SK-N-SH (cell line): ENCODE data around the gene TMCC2. TPM values are rescaled to one million over a fixed set of nuclear protein-coding genes. Genes with fewer than 3 reads are reported as not detected.

Experiments
- CTCF ChIA-PET: fragments of 300-600, 350-600 bp; formaldehyde crosslinking; extraction: SDS; loops from one replicate; lab custom pipeline; 2021; lab: Yijun Ruan, JAX
- POLR2A ChIA-PET: fragments of 350-600 bp; sonication (Branson Sonifier 250); formaldehyde crosslinking; extraction: SDS; loops from one replicate; lab custom pipeline; 2020; ENCODE audit warnings: antibody characterized with exemption, inconsistent platforms; lab: Yijun Ruan, JAX
- DNase-seq: peaks from one replicate; pipeline ENCODE4 v3.0.0; 2012
- H2AFZ ChIP-seq: fragments of 200-600 bp; sonication (generic); 2 replicates; pipeline ENCODE4 v1.8.1; 2016; ENCODE audit warnings: antibody characterized with exemption, mild to moderate bottlenecking, low read depth
- H3F3A ChIP-seq: fragments of 200-600 bp; sonication (generic); replicated peaks from 2 replicates; pipeline ENCODE3; 2016; ENCODE audit warnings: antibody characterized with exemption, mild to moderate bottlenecking; ENCODE audit not compliant: insufficient read depth
- H3K27ac ChIP-seq, 2 experiments: fragments of 200-500 bp in 1 of 2; fragments of 200-600 bp in 1 of 2; sonication (Bioruptor generic) in 1 of 2; sonication (generic), shearing (Covaris generic) in 1 of 2; 2 replicates each; pipeline versions ENCODE4 v1.5.1 to v1.6.1; 2014 to 2016; ENCODE audit warnings: low read depth in 2 of 2, inconsistent platforms in 1 of 2, low read length in 1 of 2, mild to moderate bottlenecking in 1 of 2, mixed read lengths in 1 of 2
- H3K27me3 ChIP-seq: fragments of 200-600 bp; sonication (generic), shearing (Covaris generic); 2 replicates; pipeline ENCODE4 v1.6.1; 2016; ENCODE audit warnings: mixed run types; ENCODE audit not compliant: insufficient read depth
- H3K36me3 ChIP-seq, 2 experiments: fragments of 200-500 bp in 1 of 2; fragments of 200-600 bp in 1 of 2; sonication (Bioruptor generic) in 1 of 2; sonication (generic) in 1 of 2; replicated peaks in 1 of 2; 2 replicates each; pipeline versions ENCODE3 to v1.5.1; 2014 to 2016; ENCODE audit warnings: low read length in 1 of 2, mild to moderate bottlenecking in 1 of 2; ENCODE audit not compliant: insufficient read depth in 2 of 2, control insufficient read depth in 1 of 2
- H3K4me1 ChIP-seq, 2 experiments: fragments of 200-500 bp in 1 of 2; fragments of 200-600 bp in 1 of 2; sonication (Bioruptor generic) in 1 of 2; sonication (generic), shearing (Covaris generic) in 1 of 2; 2 replicates each; pipeline versions ENCODE4 v1.5.1 to v1.6.1; 2014 to 2016; ENCODE audit warnings: low read depth in 1 of 2, low read length in 1 of 2, mixed run types in 1 of 2; ENCODE audit not compliant: insufficient read depth in 2 of 2, control insufficient read depth in 1 of 2
- H3K4me2 ChIP-seq: fragments of 200-600 bp; sonication (generic), shearing (Covaris generic); 2 replicates; pipeline ENCODE4 v1.6.1; 2017; ENCODE audit warnings: mixed run types
- H3K4me3 ChIP-seq, 2 experiments: fragments of 200-500 bp in 1 of 2; fragments of 200-600 bp in 1 of 2; sonication (Bioruptor generic) in 1 of 2; sonication (generic), shearing (Covaris generic) in 1 of 2; 2 replicates each; pipeline versions ENCODE4 v1.5.1 to v1.8.1; 2014 to 2016; ENCODE audit warnings: low read depth in 2 of 2, inconsistent platforms in 1 of 2, low read length in 1 of 2, mild to moderate bottlenecking in 1 of 2, mixed read lengths in 1 of 2, moderate library complexity in 1 of 2
- H3K79me2 ChIP-seq: fragments of 200-600 bp; sonication (generic); 2 replicates; pipeline ENCODE4 v1.8.1; 2017; ENCODE audit warnings: mild to moderate bottlenecking; ENCODE audit not compliant: insufficient read depth
- H3K9ac ChIP-seq: fragments of 200-600 bp; sonication (generic); 2 replicates; pipeline ENCODE4 v1.6.1; 2017; ENCODE audit warnings: mixed run types
- H3K9me2 ChIP-seq: fragments of 200-600 bp; sonication (generic); 2 replicates; pipeline ENCODE4 v1.6.1; 2017; ENCODE audit warnings: mixed run types
- H3K9me3 ChIP-seq: fragments of 200-600 bp; sonication (generic); 2 replicates; pipeline ENCODE4 v1.6.1; 2017; ENCODE audit warnings: mixed run types, mild to moderate bottlenecking, moderate library complexity
- H4K20me1 ChIP-seq: fragments of 200-600 bp; sonication (generic); 2 replicates; pipeline ENCODE4 v1.6.1; 2017; ENCODE audit warnings: mild to moderate bottlenecking, mixed run types; ENCODE audit not compliant: insufficient read depth
- EP300 ChIP-seq, 2 experiments: IDR thresholded peaks; 2 replicates each; pipeline versions ENCODE4 v1.4.0 to v1.6.1; 2012; ENCODE audit warnings: borderline replicate concordance in 1 of 2, low read depth in 1 of 2, low read length in 1 of 2
- EZH2phosphoT487 ChIP-seq: fragments of 200-600 bp; sonication (generic); IDR thresholded peaks from 2 replicates; pipeline ENCODE4 v1.6.1; 2017; ENCODE audit warnings: low read depth, mixed run types, mild to moderate bottlenecking, antibody characterized with exemption, moderate library complexity, borderline replicate concordance
- FOSL2 ChIP-seq: IDR thresholded peaks from 2 replicates; pipeline ENCODE4 v1.4.0; 2012; ENCODE audit warnings: low read depth, mild to moderate bottlenecking, moderate library complexity, borderline replicate concordance
- FOXJ3 ChIP-seq: sonication (generic); formaldehyde crosslinking; IDR thresholded peaks from 2 replicates; pipeline ENCODE4 v1.5.1; 2020; ENCODE audit warnings: mild to moderate bottlenecking, missing genetic modification reagents
- FOXM1 ChIP-seq: IDR thresholded peaks from 2 replicates; pipeline ENCODE4 v1.4.0; 2012; ENCODE audit warnings: low read depth, mild to moderate bottlenecking
- NFIC ChIP-seq: IDR thresholded peaks from 2 replicates; pipeline ENCODE4 v1.4.0; 2012; ENCODE audit warnings: borderline replicate concordance
- NRF1 ChIP-seq: IDR thresholded peaks from 2 replicates; pipeline ENCODE4 v1.6.1; 2012; ENCODE audit warnings: low read depth, mild to moderate bottlenecking, low read length
- RCOR1 ChIP-seq: fragments of 150-350 bp; IDR thresholded peaks from 2 replicates; pipeline ENCODE4 v1.6.1; 2017; ENCODE audit warnings: antibody characterized with exemption, low read length
- RFX5 ChIP-seq: IDR thresholded peaks from 2 replicates; pipeline ENCODE4 v1.6.1; 2012; ENCODE audit warnings: mild to moderate bottlenecking, improper control_type of control experiment, low read length
- RXRA ChIP-seq: IDR thresholded peaks from 2 replicates; pipeline ENCODE4 v1.4.0; 2012; ENCODE audit warnings: low read depth, mild to moderate bottlenecking, borderline replicate concordance
- SIN3A ChIP-seq: IDR thresholded peaks from 2 replicates; pipeline ENCODE4 v1.6.1; 2012; ENCODE audit warnings: low read depth, mild to moderate bottlenecking, low read length, moderate library complexity, borderline replicate concordance
- TEAD4 ChIP-seq: IDR thresholded peaks from 2 replicates; pipeline ENCODE4 v1.4.0; 2012; ENCODE audit warnings: mild to moderate bottlenecking, borderline replicate concordance; ENCODE audit not compliant: insufficient read depth
- YY1 ChIP-seq: IDR thresholded peaks from 2 replicates; pipeline ENCODE4 v1.4.0; 2012; ENCODE audit warnings: low read depth, mild to moderate bottlenecking
- WGBS: methylation state at CpG from one replicate; pipeline ENCODE4 v1.1.6; 2017; ENCODE audit warnings: low lambda C conversion rate; 5-methylcytosine and 5-hydroxymethylcytosine counted together
- polyA plus RNA-seq, 3 experiments: library from polyadenylated mRNA; depleted of rRNA; stranded (reverse); fragments of >200 nt; gene quantifications; 2 replicates each; pipeline ENCODE4 v1.2.3, GENCODE V29; 2012
- TF ChIP-seq, protein P1 (sequence below): IDR thresholded peaks from 2 replicates; pipeline ENCODE4; 2012
- TF ChIP-seq, protein P2 (sequence below): IDR thresholded peaks from 2 replicates; pipeline ENCODE4 v1.4.0; 2012; ENCODE audit warnings: low read depth, borderline replicate concordance
- TF ChIP-seq, protein P3 (sequence below): IDR thresholded peaks from 2 replicates; pipeline ENCODE4 v1.6.1; 2012; ENCODE audit warnings: mild to moderate bottlenecking, low read depth, low read length, moderate library complexity
- TF ChIP-seq, protein P4 (sequence below): fragments of 150-350 bp; IDR thresholded peaks from 2 replicates; pipeline ENCODE4 v1.6.1; 2017; ENCODE audit warnings: antibody characterized with exemption, low read length, low read depth, borderline replicate concordance
- TF ChIP-seq, protein P5 (sequence below): fragments of 200-600 bp; sonication (generic); IDR thresholded peaks from 2 replicates; pipeline ENCODE4 v1.6.1; 2017; ENCODE audit warnings: antibody characterized with exemption, mild to moderate bottlenecking, moderate library complexity

Gene TMCC2
- polyA plus RNA-seq, 1 of the 3 experiments (the other 2 are of a cell fraction) = 6.0 TPM

DNA sequence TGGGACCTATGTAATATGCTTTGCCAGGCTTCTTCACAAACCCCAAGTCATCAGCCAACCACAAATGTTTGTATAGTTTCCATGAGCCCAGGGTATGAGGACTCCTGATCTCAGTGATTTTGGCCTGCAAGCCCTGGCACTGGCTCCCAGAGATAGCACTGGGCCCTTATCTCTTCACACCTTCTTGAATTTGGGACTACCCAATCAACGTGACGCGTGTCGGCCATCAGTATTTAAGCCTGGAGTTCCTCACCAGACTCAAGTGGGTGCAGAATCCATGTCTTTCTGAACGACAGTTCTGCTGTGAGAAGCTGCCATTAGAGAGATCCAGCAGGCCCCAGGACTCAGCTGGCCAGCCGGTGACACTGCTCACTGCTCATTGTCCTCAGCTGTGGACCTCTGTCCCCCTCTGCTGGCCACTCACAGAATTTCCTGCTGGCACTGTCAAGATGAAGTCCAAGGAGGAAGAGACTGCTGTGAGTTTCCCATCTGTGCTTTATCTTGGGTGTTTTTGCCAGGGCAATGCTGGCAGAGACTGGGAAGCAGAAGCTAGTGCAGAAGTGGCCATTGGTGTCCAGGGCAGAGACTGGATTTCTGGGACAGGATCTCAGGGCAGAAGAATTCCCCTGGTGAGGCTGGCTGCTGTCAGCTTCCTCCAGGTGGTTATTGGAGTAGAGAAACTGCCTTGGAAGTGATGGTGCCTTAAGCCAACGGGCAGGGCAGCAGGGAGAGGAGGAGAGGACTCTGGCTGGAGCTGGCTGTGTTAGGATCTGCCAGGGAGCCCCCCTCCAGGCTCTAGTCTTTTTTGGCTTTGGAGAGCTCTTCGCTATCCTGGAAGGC, 28.4 kb downstream of the TMCC2 start (continued):
- TF ChIP-seq, protein P1, sequence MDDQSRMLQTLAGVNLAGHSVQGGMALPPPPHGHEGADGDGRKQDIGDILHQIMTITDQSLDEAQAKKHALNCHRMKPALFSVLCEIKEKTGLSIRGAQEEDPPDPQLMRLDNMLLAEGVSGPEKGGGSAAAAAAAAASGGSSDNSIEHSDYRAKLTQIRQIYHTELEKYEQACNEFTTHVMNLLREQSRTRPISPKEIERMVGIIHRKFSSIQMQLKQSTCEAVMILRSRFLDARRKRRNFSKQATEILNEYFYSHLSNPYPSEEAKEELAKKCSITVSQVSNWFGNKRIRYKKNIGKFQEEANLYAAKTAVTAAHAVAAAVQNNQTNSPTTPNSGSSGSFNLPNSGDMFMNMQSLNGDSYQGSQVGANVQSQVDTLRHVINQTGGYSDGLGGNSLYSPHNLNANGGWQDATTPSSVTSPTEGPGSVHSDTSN = no peak
- TF ChIP-seq NRF1 = no peak
- TF ChIP-seq RXRA = no peak
- no peak for TF ChIP-seq EP300 (IDR thresholded peaks at IDR 0.05; ENCODE audit: borderline replicate concordance in 1 of 2, low read depth in 1 of 2, low read length in 1 of 2)
- no peak for TF ChIP-seq SIN3A
- TF ChIP-seq, protein P2, sequence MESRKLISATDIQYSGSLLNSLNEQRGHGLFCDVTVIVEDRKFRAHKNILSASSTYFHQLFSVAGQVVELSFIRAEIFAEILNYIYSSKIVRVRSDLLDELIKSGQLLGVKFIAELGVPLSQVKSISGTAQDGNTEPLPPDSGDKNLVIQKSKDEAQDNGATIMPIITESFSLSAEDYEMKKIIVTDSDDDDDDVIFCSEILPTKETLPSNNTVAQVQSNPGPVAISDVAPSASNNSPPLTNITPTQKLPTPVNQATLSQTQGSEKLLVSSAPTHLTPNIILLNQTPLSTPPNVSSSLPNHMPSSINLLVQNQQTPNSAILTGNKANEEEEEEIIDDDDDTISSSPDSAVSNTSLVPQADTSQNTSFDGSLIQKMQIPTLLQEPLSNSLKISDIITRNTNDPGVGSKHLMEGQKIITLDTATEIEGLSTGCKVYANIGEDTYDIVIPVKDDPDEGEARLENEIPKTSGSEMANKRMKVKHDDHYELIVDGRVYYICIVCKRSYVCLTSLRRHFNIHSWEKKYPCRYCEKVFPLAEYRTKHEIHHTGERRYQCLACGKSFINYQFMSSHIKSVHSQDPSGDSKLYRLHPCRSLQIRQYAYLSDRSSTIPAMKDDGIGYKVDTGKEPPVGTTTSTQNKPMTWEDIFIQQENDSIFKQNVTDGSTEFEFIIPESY = no peak
- 0 out of 2 replicates have a peak, but pooled peaks have one; percentile 46 for TF ChIP-seq RFX5
- TF ChIP-seq YY1 = no peak
- TF ChIP-seq, all 33 proteins: peak for 7

DNA sequence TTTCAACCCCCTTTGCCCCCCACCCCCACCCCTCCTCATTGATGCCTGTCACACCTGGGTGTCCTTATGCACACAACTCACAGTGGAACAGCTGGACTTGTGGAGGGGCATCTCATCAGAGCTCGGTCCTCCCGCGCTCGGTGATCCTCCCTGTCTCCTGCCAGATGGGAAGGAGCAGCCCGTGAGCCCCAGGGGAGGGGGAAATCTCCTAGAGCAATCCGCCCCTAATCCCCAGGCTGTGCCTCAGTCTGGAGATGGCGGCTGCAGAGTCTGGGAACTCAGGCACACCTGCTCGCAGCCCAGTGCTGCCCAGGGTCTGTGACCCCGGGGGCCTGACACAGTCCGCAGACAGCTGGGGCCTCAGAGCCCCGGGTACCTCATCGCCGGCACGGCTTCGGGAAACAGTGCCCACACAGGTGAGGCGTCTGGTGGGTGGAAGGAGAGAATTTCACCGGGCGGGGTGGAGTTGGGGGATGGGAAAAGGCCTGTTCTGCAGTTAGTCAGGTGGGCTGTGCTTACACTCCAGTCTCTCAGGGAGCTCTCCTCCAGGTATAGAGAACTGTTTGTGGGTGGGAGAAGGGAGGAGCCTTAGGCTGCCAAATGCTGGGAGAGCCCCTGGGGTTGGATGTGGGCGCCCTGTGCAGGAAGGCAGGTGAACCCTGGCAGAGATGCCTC, 29.3 kb downstream of the TMCC2 start:
- no peak overlapping the region for H3K9ac ChIP-seq
- peaks cover 6% of the 10 kb centered on the region for H3F3A ChIP-seq
- no peaks in the 10 kb centered on the region for H3K27me3 ChIP-seq
- no peak overlapping the region for H2AFZ ChIP-seq
- no peaks in the 10 kb centered on the region for H3K9me3 ChIP-seq
- no peaks in the 10 kb centered on the region for H4K20me1 ChIP-seq
- H3K4me2 ChIP-seq = no peak overlapping the region
- ChIA-PET POLR2A (no interaction called here), CTCF (interaction anchor here (0.7 to 38.3 kb wide), 69 partner anchors 9 to 677 kb away, joined by 3 to 1368 read pairs (median 6); partner anchors contain the start of genes DSTYK, NUAK2, RBBP5 and TMCC2)
- H3K79me2 ChIP-seq = no peaks in the 10 kb centered on the region
- H3K4me3 ChIP-seq = no peak overlapping the region
- TF ChIP-seq NFIC = no peak
- no peak for TF ChIP-seq TEAD4
- TF ChIP-seq FOSL2 = no peak
- TF ChIP-seq RCOR1 = no peak
- TF ChIP-seq, protein P3, sequence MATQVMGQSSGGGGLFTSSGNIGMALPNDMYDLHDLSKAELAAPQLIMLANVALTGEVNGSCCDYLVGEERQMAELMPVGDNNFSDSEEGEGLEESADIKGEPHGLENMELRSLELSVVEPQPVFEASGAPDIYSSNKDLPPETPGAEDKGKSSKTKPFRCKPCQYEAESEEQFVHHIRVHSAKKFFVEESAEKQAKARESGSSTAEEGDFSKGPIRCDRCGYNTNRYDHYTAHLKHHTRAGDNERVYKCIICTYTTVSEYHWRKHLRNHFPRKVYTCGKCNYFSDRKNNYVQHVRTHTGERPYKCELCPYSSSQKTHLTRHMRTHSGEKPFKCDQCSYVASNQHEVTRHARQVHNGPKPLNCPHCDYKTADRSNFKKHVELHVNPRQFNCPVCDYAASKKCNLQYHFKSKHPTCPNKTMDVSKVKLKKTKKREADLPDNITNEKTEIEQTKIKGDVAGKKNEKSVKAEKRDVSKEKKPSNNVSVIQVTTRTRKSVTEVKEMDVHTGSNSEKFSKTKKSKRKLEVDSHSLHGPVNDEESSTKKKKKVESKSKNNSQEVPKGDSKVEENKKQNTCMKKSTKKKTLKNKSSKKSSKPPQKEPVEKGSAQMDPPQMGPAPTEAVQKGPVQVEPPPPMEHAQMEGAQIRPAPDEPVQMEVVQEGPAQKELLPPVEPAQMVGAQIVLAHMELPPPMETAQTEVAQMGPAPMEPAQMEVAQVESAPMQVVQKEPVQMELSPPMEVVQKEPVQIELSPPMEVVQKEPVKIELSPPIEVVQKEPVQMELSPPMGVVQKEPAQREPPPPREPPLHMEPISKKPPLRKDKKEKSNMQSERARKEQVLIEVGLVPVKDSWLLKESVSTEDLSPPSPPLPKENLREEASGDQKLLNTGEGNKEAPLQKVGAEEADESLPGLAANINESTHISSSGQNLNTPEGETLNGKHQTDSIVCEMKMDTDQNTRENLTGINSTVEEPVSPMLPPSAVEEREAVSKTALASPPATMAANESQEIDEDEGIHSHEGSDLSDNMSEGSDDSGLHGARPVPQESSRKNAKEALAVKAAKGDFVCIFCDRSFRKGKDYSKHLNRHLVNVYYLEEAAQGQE = no peak
- no peak for TF ChIP-seq EZH2phosphoT487
- TF ChIP-seq, protein P4, sequence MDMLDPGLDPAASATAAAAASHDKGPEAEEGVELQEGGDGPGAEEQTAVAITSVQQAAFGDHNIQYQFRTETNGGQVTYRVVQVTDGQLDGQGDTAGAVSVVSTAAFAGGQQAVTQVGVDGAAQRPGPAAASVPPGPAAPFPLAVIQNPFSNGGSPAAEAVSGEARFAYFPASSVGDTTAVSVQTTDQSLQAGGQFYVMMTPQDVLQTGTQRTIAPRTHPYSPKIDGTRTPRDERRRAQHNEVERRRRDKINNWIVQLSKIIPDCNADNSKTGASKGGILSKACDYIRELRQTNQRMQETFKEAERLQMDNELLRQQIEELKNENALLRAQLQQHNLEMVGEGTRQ = no peak
- TF ChIP-seq, protein P5, sequence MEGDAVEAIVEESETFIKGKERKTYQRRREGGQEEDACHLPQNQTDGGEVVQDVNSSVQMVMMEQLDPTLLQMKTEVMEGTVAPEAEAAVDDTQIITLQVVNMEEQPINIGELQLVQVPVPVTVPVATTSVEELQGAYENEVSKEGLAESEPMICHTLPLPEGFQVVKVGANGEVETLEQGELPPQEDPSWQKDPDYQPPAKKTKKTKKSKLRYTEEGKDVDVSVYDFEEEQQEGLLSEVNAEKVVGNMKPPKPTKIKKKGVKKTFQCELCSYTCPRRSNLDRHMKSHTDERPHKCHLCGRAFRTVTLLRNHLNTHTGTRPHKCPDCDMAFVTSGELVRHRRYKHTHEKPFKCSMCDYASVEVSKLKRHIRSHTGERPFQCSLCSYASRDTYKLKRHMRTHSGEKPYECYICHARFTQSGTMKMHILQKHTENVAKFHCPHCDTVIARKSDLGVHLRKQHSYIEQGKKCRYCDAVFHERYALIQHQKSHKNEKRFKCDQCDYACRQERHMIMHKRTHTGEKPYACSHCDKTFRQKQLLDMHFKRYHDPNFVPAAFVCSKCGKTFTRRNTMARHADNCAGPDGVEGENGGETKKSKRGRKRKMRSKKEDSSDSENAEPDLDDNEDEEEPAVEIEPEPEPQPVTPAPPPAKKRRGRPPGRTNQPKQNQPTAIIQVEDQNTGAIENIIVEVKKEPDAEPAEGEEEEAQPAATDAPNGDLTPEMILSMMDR = no peak
- no peak for TF ChIP-seq FOXM1
- TF ChIP-seq FOXJ3 (CRISPR knock-in tag) = no peak
- H3K4me1 ChIP-seq = peaks cover 16 to 28% of the 10 kb centered on the region in 2 experiments; a peak in 3 of 4 replicates
- no peak for DNase-seq
- WGBS = 90% methylated on average over 15 of the region's 19 CpGs
- no peak overlapping the region for H3K27ac ChIP-seq
- H3K9me2 ChIP-seq = no peaks in the 10 kb centered on the region
- H3K36me3 ChIP-seq = no peaks in the 10 kb centered on the region
